ENCODE data around the gene QKI.

DNA sequence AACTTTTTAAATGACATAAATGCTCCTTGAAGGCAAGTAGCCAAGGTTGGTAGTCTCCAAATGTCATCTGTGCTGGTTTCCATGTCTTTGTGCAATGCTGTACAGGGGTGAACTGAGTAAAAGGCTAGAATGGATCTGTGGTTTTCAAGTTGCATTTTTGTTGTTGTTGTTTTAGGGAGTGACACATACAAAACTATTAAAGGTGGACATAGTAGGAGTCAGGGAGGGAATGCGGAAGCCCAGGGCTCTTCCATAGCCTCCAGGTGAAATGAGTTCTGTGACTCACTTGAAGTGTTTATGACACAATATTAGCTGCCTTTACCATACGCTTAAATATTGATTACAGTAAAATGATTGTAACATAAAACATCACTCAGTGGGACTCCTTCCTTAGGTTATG lies 22.5 kb upstream of the QKI start:
- TF ChIP-seq, protein P1, sequence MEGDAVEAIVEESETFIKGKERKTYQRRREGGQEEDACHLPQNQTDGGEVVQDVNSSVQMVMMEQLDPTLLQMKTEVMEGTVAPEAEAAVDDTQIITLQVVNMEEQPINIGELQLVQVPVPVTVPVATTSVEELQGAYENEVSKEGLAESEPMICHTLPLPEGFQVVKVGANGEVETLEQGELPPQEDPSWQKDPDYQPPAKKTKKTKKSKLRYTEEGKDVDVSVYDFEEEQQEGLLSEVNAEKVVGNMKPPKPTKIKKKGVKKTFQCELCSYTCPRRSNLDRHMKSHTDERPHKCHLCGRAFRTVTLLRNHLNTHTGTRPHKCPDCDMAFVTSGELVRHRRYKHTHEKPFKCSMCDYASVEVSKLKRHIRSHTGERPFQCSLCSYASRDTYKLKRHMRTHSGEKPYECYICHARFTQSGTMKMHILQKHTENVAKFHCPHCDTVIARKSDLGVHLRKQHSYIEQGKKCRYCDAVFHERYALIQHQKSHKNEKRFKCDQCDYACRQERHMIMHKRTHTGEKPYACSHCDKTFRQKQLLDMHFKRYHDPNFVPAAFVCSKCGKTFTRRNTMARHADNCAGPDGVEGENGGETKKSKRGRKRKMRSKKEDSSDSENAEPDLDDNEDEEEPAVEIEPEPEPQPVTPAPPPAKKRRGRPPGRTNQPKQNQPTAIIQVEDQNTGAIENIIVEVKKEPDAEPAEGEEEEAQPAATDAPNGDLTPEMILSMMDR (IDR thresholded peaks at IDR 0.05), result no peak
- no peak for TF ChIP-seq POLR2AphosphoS5 (IDR thresholded peaks at IDR 0.05)
- no peak for TF ChIP-seq POLR2A (IDR thresholded peaks at IDR 0.05)

All from prostate gland (tissue), 2 donors.